Stimulated activated CD4-positive, alpha-beta T cell treated with anti-CD3 and anti-CD28 coated beads, Interleukin-1b, Interleukin-23, amount 100 ng/mL, for 1 hour (primary cell): ENCODE data around the gene GID8.

ENCODE experiments used
- DNase-seq, 2 donors: peaks; one replicate each; pipeline ENCODE4 v3.0.0-alpha.2; 2020; ENCODE audit warnings: low read depth in 2 of 2

GID8 gene

DNA sequence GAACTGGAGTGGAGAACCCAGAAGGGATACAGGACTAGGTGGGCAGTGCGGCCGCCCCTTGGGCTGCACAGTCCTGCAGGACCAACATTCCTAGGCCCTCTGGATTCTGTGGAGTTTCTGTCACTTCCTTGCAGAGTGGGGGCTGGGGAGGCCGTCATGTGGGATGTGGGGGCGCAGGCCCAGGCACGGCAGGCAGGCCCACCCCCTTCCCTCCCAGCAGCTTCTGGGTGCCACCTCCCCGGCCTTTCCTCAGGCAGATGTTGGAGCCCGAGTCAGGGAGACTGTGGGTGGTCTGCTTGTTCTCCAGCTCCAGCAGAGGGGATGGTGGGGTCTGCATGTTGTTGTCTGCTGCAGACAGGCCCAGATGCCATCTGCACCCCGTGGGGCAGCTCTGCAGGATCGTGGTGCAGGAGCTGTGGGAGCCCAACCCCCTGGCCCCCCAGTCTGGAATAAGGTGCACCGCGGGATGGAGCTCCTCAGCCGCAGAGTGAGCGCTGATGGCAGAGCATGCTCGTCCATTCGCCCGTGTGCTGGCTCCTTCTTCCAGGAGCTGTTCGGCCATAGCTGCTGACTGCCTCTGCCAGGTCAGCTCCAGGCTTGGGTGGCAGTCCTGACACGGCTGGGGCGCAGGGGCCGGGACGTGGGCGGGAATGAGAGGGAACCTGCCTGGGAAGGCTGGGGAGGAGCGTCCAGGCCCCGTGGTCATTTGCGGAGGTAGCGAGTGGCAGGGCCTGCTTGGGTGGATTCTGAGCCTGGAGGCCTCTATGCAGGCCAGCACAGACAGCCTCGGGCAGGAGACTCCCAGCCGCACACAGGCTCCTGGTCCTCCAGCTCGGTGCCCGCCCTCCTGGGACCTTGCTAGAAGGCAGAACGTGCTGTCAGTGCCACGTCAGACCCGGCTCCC lies 32.6 kb downstream of the GID8 start:
- no peak for DNase-seq

DNA sequence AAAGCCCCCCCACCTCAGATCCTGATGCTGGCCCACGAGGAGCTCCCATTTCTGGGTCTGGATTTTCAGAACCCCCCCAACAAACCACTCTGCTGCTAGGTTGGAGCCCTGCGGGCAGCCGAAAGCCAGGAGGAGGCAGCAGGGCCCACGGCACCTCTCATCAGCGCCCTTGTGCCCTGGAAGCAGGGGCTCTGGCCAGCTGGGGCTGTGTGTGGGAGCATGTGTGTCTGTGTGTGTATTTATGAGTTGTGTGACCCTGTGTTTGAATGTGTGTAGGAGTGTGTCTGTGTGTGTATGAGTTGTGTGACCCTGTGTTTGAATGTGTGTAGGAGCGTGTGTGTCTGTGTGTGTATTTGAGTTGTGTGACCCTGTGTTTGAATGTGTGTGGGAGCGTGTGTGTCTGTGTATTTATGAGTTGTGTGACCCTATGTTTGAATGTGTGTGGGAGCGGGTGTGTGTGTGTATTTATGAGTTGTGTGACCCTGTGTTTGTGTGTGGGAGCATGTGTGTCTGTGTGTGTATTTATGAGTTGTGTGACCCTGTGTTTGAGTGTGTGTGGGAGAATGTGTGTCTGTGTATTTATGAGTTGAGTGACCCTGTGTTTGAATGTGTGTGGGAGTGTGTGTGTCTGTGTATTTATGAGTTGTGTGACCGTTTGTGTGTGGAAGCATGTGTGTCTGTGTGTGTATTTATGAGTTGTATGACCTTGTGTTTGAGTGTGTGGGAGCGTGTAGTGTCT lies 33.4 kb downstream of the GID8 start:
- DNase-seq, result no peak

DNA sequence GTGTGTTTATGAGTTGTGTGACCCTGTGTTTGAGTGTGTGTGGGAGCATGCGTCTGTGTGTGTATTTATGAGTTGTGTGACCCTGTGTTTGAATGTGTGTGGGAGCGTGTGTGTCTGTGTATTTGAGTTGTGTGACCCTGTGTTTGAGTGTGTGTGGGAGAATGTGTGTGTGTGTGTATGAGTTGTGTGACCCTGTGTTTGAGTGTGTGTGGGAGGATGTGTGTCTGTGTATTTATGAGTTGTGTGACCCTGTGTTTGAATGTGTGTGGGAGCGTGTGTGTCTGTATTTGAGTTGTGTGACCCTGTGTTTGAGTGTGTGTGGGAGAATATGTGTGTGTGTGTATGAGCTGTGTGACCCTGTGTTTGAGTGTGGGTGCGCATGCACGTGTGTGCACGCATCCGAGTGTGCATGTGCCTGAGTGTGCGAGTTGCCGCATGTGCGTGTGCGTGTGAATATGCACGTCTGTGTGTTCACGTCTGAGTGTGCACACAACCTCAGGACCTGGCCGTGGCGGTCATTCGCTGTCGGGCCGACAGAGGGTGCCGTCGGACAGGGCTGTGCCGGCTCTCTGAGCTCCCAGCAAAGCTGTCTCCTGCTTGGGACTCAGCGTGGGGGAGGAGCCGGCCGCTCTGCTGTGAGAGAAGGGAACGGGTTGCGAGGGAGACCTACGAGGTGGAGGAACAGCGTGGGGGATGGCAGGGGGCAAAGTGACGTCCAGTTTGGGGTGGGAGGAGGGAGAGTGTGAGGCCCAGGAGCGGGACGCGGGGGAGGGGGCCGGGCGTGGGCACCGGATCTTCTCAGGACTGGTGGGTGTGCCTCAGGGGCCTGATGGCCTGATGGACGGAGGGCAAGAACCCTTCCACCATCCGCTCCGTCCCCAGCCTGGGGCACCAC lies 34.2 kb downstream of the GID8 start:
- peak; percentile 56 to 73 for DNase-seq

DNA sequence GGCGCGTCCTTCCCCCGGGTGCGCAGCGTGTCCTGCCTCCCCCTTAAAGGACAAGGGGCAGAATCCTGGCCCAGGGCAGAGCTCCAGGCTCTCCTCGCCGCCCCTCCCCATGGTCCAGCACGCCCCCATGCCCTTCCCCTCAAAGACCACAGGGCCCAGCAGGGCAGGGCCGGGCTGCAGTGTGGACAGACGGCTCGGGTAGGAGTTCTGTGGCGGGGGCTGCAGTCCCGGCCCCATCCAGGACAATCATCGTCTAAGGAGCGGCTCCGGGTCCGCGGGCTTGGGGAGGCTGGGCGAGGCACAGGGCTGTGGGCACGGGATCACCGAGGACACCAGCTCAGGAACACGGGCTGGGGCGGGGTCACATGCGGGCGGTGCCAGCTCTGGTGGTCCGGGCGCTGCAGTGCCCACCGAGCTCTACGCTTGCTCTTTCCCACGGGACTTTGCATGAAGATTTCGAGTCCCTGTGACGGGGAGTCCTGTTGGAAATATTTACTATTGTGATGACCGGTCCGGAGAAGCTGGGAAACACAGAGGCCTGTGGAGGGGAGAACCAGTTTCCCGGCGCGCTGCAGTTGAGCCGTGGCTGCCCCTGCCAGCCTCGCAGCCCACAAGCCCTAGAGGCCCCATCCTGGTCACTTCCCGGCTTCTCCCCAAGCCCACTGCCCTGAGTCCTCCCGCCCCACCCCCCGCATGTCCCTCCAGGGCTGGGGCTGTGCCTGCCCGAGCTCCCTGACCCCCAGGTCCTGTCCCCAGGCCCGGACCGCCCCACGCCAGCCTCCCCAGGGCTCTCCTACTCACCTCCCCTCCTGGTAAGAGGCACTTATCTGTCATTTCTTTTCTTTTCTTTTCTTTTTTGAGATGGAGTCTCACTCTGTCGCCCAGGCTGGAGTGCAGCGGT lies 35.1 kb downstream of the GID8 start:
- no peak for DNase-seq

DNA sequence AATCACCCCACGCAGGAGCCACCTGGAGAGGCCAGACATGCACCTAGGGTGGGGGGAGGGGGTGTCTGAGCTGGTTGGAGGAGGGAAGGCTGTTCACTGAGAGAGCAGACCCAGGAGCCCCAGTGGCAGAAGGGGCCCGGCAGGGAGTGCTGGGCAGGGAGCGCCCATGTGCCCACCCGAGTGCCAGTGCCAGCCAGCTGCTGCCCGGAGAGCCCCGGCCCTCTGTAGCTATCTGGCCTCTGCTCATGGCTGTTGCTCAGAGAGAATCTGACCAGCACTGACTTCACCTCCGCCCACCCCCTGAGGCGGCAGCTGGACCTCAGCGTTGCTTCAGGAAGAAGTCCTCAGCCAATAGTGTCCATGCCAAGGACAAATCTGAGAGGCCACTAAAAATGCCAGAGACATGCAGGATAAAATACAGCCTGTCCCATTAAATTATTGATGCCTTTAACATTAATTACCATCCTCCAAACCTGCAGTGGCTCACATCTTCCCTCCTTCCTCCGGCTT lies 37.4 kb downstream of the GID8 start:
- DNase-seq, result no peak

DNA sequence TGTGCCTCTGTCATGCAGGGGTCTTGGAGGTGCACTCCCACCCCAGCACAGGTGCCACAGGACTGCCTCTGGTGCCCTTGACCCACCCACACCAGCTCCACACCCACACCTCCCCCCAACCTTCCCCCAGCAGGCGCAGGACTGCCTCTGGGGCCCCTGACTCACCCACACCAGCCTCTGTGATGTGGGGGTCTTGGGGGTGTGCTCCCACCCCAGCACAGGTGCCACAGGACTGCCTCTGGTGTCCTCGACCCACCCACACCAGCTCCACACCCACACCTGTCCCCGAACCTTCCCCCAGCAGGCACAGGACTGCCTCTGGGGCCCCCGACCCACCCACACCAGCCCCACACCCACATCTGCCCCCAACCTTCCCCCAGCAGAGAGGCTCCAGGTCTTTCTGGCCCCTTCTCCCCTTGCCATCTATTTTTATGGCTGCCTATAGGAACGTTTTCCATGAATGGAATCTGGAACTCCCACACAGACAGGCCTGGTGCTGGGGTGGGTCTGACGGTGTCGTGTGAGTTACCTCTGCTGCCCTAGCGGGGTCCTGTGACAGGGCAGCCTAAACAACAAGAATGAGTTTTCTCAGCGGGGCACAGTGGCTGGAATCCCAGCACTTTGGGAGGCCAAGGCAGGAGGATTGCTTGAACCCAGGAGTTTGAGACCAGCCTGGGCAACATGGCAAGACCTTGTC lies 38.0 kb downstream of the GID8 start:
- no peak for DNase-seq

DNA sequence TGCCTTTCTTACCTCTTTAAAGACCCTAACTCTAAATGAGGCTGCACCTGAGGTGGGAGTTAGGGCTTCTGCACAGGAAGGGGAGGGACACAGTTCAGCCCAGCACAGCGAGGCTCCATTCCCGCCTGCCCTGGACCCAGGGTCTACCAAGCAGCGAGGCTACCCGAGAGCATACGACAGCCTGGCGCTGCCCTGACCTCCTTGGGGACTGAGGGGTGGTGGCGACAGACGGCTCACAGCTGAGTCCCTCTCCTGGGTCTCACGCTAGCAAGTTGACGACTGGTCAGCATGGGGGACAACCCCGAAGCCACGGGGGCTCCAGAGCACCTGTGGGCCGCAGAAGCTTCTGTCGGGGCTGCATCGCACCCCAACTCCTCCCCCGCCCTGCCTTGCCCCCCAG lies 38.9 kb downstream of the GID8 start:
- DNase-seq, result no peak

DNA sequence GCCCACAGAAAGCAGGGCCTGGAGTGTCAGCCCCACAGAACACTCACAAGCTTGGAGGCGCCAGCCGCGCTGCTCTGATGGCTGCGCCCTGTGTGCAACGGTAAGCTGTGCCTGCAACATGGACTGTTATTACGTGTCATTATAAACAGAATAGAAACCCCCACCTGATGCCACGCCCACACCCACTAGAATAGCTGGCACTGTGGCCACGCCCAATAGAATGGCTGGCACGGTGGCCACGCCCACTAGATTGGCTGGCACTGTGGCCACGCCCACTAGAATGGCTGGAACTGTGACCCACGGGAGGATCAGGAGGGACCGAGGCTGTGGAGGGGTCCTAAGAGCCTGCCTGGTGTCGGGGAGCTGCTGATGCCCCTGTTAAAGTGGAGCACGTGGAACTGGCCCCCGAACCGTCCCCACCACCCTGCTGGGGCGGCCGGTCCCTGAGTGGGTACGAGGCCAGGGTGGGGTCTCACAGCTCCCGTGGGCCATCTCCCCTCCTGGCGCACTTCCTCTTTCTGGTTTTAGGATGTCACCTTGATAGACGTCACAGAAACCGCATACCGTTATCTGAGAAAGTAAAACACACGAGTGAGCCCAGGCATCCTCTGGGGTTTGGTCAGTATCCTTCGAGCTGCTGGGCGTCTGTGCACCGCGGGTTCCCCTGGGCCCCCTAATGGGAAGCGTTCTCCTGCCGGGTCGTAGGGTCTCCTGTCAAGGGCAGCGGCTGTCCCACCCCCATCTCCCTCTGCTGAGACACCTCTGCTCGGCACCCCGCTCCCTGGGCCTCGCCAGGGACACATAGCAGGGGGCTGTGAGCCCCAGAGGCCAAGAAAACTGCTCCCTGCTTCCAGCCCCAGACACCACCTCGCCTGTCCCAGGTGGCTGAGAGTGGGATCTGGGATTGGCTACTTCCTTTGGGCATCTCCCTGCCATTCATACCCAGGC lies 39.9 kb downstream of the GID8 start:
- DNase-seq, result peak; percentile 61 to 65

DNA sequence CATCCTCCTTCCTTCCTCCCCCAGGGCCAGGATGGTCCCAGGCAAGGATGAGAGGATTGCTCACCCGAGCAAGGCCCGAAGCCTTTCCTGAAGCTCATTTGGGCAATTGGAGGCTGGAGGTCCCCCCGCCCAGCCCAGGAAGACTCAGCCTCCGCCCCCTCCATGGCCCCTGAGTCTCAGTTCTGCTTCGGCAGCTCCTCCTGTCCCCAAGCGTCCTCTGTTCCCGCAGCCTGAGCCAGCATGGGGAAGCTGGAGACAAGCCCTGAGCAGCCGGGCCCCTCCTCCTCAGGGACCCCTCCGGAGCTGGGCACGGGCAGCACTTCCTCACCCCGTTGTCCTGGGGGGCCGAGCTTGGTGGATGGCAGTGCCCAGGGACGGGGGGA lies 40.6 kb downstream of the GID8 start:
- no peak for DNase-seq

DNA sequence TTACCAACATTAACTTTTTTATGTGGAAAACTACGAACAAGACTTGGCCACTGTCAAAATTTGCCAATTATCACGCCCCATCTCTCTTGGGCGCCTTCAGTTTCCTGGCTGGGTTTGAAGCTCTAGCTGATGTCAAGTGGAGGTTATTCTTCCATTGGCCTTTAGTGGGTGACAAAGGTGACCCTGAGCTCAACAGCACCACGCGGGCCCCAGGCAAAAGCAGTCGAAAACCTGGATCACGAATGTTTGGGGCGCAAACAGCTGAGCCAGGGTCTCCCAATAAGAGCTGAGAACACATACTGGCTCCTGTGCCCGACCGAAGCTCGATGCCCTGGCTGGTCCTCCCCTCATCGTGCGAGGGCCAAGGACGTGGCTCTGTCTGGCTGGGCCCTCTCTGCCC lies 41.4 kb downstream of the GID8 start:
- no peak for DNase-seq

DNA sequence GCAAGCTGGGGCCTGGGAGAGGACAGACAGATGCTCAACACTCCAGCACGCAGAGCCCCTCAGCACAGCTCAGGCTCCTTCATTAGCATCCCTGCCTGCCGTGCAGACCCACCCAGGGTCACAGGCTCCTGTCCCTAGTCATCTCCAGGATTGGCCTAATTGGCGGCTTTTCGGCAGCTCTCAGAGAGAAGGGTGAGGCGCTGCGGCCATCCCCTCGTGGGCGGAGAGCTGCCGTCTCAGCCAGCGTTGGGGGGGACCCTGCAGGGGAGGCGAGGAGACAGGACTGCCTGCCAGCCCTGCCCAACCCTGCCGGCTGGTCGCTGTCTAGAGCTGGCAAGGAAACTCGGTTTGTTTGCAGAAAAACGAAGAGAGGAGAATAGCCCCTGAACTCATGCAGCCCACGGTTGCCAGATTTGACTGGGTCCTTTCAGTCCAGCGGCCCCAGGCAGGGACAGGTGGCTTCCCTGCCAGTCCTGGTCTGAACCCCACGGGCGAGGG lies 42.0 kb downstream of the GID8 start:
- no peak for DNase-seq

DNA sequence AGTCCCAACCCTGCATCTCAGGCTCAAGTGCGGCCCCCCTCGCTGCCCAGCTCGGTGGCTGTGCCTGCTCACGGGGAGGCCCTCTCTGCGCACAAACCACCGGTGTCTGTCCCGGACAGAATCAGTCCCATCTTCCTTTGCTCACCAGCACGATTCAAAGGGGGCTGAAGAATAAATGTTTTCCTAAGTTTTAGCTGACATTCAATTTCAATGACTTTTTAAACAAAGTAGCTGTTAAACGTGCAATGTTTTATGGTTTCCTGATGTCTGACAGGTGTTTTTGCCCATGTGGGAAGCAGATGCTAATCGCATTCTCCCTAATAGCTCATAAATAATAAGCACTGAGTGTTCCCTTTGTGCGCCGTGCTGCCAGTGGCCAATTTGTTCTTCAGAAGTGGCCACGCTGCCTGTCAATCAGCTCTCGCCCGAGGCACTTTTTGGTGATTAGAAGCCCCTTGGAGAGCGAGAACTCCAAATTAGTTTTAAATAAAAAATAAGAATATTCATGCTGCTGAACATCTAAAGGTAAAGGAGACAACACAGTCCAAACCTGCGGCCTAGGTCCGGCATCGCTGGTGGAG lies 42.5 kb downstream of the GID8 start:
- DNase-seq, result no peak

DNA sequence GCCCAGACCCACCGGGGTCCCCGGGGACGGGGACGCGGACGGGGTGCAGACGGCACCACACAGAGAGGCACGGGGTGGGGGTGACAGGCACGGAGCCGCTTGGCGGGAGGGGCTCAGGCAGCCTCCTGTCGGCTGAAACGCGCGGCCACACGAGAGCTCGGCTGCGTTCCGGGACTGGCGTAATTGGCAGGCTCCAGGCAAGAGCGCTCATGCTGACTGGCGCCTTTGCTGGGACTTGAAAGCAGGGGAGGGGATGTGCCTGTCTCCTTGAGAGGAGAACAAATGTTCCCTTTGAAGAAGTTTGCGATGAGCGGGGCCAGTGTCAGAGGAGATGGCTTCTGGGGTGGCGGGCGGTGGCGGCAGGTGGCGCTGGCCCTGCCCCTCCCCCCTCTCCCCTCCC lies 43.0 kb downstream of the GID8 start:
- no peak for DNase-seq

DNA sequence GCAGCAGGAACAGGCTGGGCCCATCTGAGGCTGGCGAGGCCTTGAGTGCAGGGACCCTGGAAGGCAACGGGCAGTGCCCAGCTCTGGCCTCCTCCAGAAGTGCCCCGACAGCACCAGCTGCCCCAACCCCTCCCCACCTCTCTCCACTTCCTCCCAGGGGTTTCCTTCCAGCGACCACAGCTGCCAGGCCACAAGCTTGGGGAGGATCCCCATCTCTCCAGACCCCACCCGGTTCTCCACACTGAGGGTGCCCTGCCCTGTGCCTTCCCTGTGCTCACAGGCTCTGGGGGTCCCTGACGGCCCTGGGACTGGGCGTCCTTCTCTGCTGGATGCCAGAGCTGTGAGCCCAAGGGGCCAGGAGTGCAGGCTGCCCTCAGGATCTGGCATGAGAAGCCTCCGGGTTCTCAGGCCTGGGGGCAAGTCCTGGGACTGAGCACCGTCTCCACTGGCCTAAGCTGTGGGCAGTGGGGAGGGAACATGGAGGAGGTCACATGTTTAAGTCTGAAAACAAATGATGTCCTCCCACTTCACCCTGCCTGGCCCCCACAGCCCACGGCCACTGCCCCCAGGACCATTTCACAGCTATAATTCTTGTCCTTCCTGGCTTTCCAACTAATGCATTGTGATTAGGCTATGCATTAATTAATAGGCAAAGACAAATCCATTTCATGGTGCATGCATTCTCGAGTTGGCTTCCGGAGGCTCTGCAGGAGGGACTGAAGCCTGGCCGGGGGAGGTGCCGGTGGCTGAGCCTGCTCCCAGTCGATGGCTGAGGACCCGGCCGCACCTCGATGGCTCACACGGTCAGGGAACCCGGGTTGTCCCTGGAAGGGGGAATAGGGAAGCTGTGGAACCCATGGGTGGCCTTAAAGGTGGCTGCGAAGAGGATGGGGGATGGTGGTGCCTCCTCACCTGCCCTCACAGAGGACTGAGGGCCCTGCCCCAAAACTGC lies 44.5 kb downstream of the GID8 start:
- DNase-seq, result no peak

DNA sequence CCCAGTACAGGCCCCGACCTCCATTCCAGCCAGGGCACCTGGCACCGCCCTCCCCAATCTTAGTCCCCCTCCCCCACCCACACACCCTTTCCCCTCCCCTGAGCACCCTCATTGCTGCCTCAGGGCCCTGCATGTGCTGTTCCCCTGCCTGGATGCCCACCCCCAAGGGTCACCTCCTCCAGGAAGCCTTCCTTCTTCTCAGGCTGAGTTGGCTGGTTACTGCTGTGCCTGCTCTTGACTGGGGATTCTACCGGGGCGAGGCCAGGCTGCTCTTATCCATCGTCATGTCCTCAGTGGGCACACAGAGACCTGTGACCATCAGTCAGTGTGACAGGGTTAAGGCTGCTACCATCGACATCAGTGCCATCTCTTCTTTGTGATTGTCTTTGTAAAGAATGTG lies 45.3 kb downstream of the GID8 start:
- DNase-seq, result no peak

DNA sequence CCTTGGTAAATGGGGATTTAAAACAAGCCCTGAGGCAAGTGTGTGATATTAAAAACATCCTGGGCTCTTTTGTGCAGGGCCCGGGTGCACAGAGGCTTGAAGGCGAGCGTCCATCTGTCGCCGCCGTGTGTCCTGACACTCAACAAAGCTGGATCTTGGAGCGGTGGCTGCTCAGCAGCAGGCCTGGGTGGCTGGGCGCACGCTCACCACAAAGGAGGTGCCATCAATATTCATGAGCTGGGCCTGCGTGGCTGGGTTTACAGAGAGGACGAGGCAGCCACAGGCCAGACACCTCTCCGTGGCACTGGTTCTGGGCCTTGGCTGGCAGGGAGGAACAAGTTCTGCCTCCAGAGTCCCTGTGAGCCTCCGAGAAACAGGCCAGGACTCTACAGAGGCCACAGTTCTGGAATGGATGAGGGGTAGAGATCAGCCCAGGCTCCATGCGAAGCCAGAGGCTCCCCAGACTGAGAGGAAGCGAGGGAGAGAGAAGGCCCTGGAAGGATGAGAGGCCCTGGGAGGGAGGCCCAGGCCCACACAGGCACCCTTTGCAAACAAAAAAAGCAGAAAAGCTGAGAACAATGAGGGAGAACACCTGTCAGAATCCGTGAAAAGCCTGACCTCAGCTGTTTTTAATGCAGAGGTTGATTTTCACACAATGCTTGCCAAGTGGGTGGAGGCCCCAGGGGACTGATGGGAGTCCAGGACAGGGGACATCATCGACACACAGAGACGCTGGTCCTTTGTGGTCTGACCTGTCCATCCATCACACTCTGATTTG lies 46.9 kb downstream of the GID8 start:
- no peak for DNase-seq

DNA sequence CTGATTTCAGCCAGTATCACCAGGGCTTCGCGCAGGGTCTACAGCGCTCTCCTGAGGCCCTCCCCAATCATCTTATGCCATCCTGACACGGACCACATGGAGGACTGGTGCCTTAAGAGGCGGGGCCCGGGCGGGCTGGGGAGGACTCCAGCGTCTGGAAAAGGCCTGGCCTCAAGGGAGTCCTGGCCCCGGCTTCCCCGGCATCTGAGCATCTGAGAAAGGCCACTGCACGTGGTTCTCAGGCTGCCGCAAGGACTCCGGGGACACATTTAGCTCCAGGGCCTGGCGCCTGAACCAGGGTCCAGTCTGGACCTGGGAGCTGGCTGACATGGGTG lies 47.5 kb downstream of the GID8 start:
- DNase-seq, result no peak
